GM23248 (cell line): Measurements from ENCODE around the gene HOXB8. TPM values are rescaled to one million over a fixed set of nuclear protein-coding genes. Genes with fewer than 3 reads are reported as not detected.

Experiments used
- DNase-seq: peaks from one replicate; pipeline ENCODE4 v3.0.0-alpha.2; 2015
- H2AFZ ChIP-seq: fragments of 200-600 bp; sonication (generic); 2 replicates; pipeline ENCODE4 v1.6.1; 2016; ENCODE audit warnings: antibody characterized with exemption
- H3F3A ChIP-seq: fragments of 200-600 bp; sonication (generic); 2 replicates; pipeline ENCODE4 v1.6.1; 2016; ENCODE audit warnings: mild to moderate bottlenecking, antibody characterized with exemption, mixed run types; ENCODE audit not compliant: insufficient read depth
- H3K27ac ChIP-seq: fragments of 200-600 bp; sonication (generic); 2 replicates; pipeline ENCODE4 v1.5.1; 2016; ENCODE audit warnings: mild to moderate bottlenecking
- H3K27me3 ChIP-seq: fragments of 200-600 bp; sonication (generic); replicated peaks from 2 replicates; pipeline ENCODE4 v1.6.1; 2016; ENCODE audit warnings: mild to moderate bottlenecking; ENCODE audit not compliant: insufficient read depth
- H3K36me3 ChIP-seq: fragments of 200-600 bp; sonication (generic); 2 replicates; pipeline ENCODE4 v1.6.1; 2016; ENCODE audit warnings: low read depth, mild to moderate bottlenecking
- H3K4me1 ChIP-seq: fragments of 200-600 bp; sonication (generic); 2 replicates; pipeline ENCODE4 v1.6.1; 2016; ENCODE audit warnings: mild to moderate bottlenecking; ENCODE audit not compliant: insufficient read depth
- H3K4me2 ChIP-seq: fragments of 200-600 bp; sonication (generic); one replicate; pipeline ENCODE4 v1.6.1; 2016; ENCODE audit warnings: mild to moderate bottlenecking; ENCODE audit not compliant: unreplicated experiment
- H3K4me3 ChIP-seq: fragments of 200-600 bp; sonication (generic); 2 replicates; pipeline ENCODE4 v1.5.1; 2016; ENCODE audit warnings: mild to moderate bottlenecking
- H3K79me2 ChIP-seq: fragments of 200-600 bp; sonication (generic); 2 replicates; pipeline ENCODE4 v1.6.1; 2016; ENCODE audit warnings: mild to moderate bottlenecking; ENCODE audit not compliant: insufficient read depth
- H3K9ac ChIP-seq: fragments of 200-600 bp; sonication (generic); 2 replicates; pipeline ENCODE4 v1.6.1; 2016; ENCODE audit warnings: mild to moderate bottlenecking
- H3K9me2 ChIP-seq: fragments of 200-600 bp; sonication (generic); 2 replicates; pipeline ENCODE4 v1.6.1; 2016; ENCODE audit warnings: mixed run types, mild to moderate bottlenecking, moderate library complexity; ENCODE audit not compliant: insufficient read depth
- H3K9me3 ChIP-seq: fragments of 200-600 bp; sonication (generic); one replicate; pipeline ENCODE4 v1.6.1; 2017; ENCODE audit warnings: low read depth
- H4K20me1 ChIP-seq: fragments of 200-600 bp; sonication (generic); 2 replicates; pipeline ENCODE4 v1.6.0; 2016; ENCODE audit not compliant: insufficient read depth
- EZH2 ChIP-seq: fragments of 200-600 bp; sonication (generic); IDR thresholded peaks from 2 replicates; pipeline ENCODE4 v1.6.1; 2018; ENCODE audit warnings: antibody characterized with exemption, mild to moderate bottlenecking; ENCODE audit not compliant: insufficient read depth, poor library complexity, severe bottlenecking
- EZH2phosphoT487 ChIP-seq: fragments of 200-600 bp; sonication (generic); IDR thresholded peaks from 2 replicates; pipeline ENCODE4 v1.6.1; 2018; ENCODE audit warnings: antibody characterized with exemption, moderate library complexity, mild to moderate bottlenecking, low read depth; ENCODE audit not compliant: insufficient read depth
- WGBS, 2 experiments: methylation state at CpG; one replicate each; pipeline ENCODE4 v1.1.6; 2015 to 2017; ENCODE audit warnings: low lambda C conversion rate in 2 of 2, low coverage in 1 of 2; ENCODE audit errors: missing lambda C conversion rate in 2 of 2; 5-methylcytosine and 5-hydroxymethylcytosine counted together
- in situ Hi-C: fragments of 300-500 bp; cut with MboI; formaldehyde crosslinking; loops from 2 replicates; pipeline ENCODE4 v1.15.0; 2020
- polyA plus RNA-seq: library from polyadenylated mRNA; unstranded; fragments of >200 nt; fragmentation: Nextera tagmentation; extraction: Ambion mirVana; gene quantifications from 2 replicates; pipeline ENCODE4 v1.2.1, GENCODE V29; 2016
- total RNA-seq: library from RNA; depleted of rRNA; stranded (reverse); fragments of >200 nt; shearing (Covaris generic); gene quantifications from 2 replicates; pipeline ENCODE4 v1.2.3, GENCODE V29; 2014

The HOXB8 gene
- total and polyA plus RNA-seq, 2 experiments from 2014 or later: not detected

GRCh38 chr17:48591255-48592056 lies 23.6 kb downstream of the HOXB8 start:
- Histone ChIP-seq H2AFZ (no peak overlapping the region), H3K27ac (no peak overlapping the region), H3K9ac (no peak overlapping the region), H3F3A (no peaks in the 10 kb centered on the region), H3K27me3 (no peaks in the 10 kb centered on the region), H3K9me3 (no peaks in the 10 kb centered on the region), H3K79me2 (peaks cover 6% of the 10 kb centered on the region; the same call in 1 of the 2 replicates), H3K4me1 (peaks cover 3% of the 10 kb centered on the region; the same call in 1 of the 2 replicates), H4K20me1 (no peaks in the 10 kb centered on the region), H3K9me2 (no peaks in the 10 kb centered on the region), H3K4me3 (no peak overlapping the region), H3K36me3 (no peaks in the 10 kb centered on the region), H3K4me2 (no peak overlapping the region)
- no peak for DNase-seq
- in situ Hi-C loops: no loop called here
- 96 to 100% methylated on average over 10 of the region's 10 CpGs for WGBS, 2 experiments
- TF ChIP-seq EZH2 (no peak), EZH2phosphoT487 (no peak)

GRCh38 chr17:48590607-48591161 lies 24.4 kb downstream of the HOXB8 start:
- peaks cover 8% of the 10 kb centered on the region; the same call in 1 of the 2 replicates for H3K4me1 ChIP-seq
- H3K9ac ChIP-seq: no peak overlapping the region
- H3F3A ChIP-seq: 0 out of 2 replicates have a peak, but pooled peaks cover 6% of the 10 kb centered on the region
- peaks cover 4% of the 10 kb centered on the region; the same call in 1 of the 2 replicates for H3K79me2 ChIP-seq
- H3K9me3 ChIP-seq: no peaks in the 10 kb centered on the region
- H3K9me2 ChIP-seq: no peaks in the 10 kb centered on the region
- H4K20me1 ChIP-seq: no peaks in the 10 kb centered on the region
- in situ Hi-C loops: no loop called here
- H2AFZ ChIP-seq: no peak overlapping the region
- H3K27me3 ChIP-seq: no peaks in the 10 kb centered on the region
- no peak for TF ChIP-seq EZH2phosphoT487
- TF ChIP-seq EZH2: no peak
- H3K4me2 ChIP-seq: no peak overlapping the region
- no peaks in the 10 kb centered on the region for H3K36me3 ChIP-seq
- H3K27ac ChIP-seq: no peak overlapping the region
- no peak for DNase-seq
- no peak overlapping the region for H3K4me3 ChIP-seq

- no peak for DNase-seq
- no peak within 1 kb of the TSS for H3K4me3 ChIP-seq
- no peak within 1 kb of the TSS for H3K27ac ChIP-seq
These were observed 25.1 kb downstream of the HOXB8 start, which contains the start of gene HOXB3 for GRCh38 chr17:48589831-48590606. Gene HOXB3 (minus strand): TSS chr17:48590241. CDS start chr17:48552474, 37,767 bp downstream.

GRCh38 chr17:48589060-48589830 lies 25.8 kb downstream of the HOXB8 start:
- Histone ChIP-seq H3K9ac (no peak overlapping the region), H3K4me3 (no peak overlapping the region), H2AFZ (no peak overlapping the region), H3K9me2 (no peaks in the 10 kb centered on the region), H3F3A (peaks cover 11% of the 10 kb centered on the region; the same call in 1 of the 2 replicates), H3K36me3 (no peaks in the 10 kb centered on the region), H3K79me2 (peaks cover 4% of the 10 kb centered on the region; the same call in 1 of the 2 replicates), H3K27ac (no peak overlapping the region), H4K20me1 (no peaks in the 10 kb centered on the region), H3K9me3 (no peaks in the 10 kb centered on the region), H3K4me2 (no peak overlapping the region), H3K27me3 (no peaks in the 10 kb centered on the region), H3K4me1 (peaks cover 11% of the 10 kb centered on the region)
- TF ChIP-seq EZH2phosphoT487 (no peak), EZH2 (no peak)
- no peak for DNase-seq
- 91 to 93% methylated on average over 10 of the region's 10 CpGs for WGBS, 2 experiments
- in situ Hi-C loops: no loop called here

More at GRCh38 chr17:48589831-48590606, 25.1 kb downstream of the HOXB8 start, which contains the start of gene HOXB3:
- H3K9me2 ChIP-seq: no peaks in the 10 kb centered on the region
- H3K27me3 ChIP-seq: no peaks in the 10 kb centered on the region
- H3K9me3 ChIP-seq: no peaks in the 10 kb centered on the region
- H3K36me3 ChIP-seq: no peaks in the 10 kb centered on the region
- H2AFZ ChIP-seq: no peak within 1 kb of the TSS
- TF ChIP-seq EZH2phosphoT487 (no peak), EZH2 (no peak)
- in situ Hi-C loops: no loop called here
- no peak within 1 kb of the TSS for H3K4me2 ChIP-seq
- peaks cover 4% of the 10 kb centered on the region; the same call in 1 of the 2 replicates for H3K79me2 ChIP-seq
- peaks cover 8% of the 10 kb centered on the region; the same call in 1 of the 2 replicates for H3K4me1 ChIP-seq
- 0 out of 2 replicates have a peak, but pooled peaks cover 8% of the 10 kb centered on the region for H3F3A ChIP-seq
- H4K20me1 ChIP-seq: no peaks in the 10 kb centered on the region
- H3K9ac ChIP-seq: no peak within 1 kb of the TSS
- 88 to 91% methylated on average over 23 of the region's 23 CpGs for WGBS, 2 experiments
